ENCODE measurements around the gene TTLL11.

DNA sequence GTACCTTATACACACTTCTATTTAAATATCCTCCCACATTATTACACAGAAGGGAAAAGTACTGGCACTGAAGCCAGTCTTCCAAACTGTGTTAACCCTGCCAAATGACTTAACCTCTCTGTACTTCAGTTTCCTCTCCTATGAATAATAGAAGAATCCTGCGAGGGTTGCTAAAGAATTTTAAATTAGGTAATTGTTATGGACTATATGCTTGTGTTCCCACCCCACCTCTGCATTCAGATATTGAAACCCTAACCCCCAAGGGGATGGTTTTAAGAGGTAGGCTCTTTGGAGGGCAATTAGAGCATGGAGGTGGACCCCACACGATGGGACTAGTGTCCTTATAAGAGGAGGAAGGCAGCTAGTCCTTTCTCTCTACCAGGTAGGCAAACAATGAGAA is 72.7 kb downstream of the TTLL11 start:
- TF ChIP-seq EZH2 (IDR thresholded peaks at IDR 0.05; ENCODE audit: insufficient read depth, poor library complexity, severe bottlenecking) (no peak), EZH2phosphoT487 (IDR thresholded peaks at IDR 0.05; ENCODE audit: insufficient read depth, low read depth) (no peak)
